Fibroblast of lung (primary cell): ENCODE results near the gene NUP160.

Experiments used
- CTCF ChIP-seq, 2 donors: IDR thresholded peaks in 1 of 2; conservative IDR thresholded peaks in 1 of 2; 1 replicate in 1 of 2; 2 replicates in 1 of 2; pipeline ENCODE4 v1.5.1; 2011 to 2012; ENCODE audit warnings: low read length in 2 of 2, control low read depth in 1 of 2, inconsistent platforms in 1 of 2, low read depth in 1 of 2, mild to moderate bottlenecking in 1 of 2
- EZH2 ChIP-seq: IDR thresholded peaks from 2 replicates; pipeline ENCODE4 v1.5.1; 2012; ENCODE audit warnings: low read length, control low read depth, mild to moderate bottlenecking; ENCODE audit errors: missing control alignments

- TF ChIP-seq CTCF (conservative IDR thresholded peaks at IDR 0.05 in 1 of 2, IDR thresholded peaks at IDR 0.05 in 1 of 2; ENCODE audit: low read depth in 1 of 2, low read length in 2 of 2) (no peak), EZH2 (no peak)
Observed at GRCh38 chr11:47870404-47870803, 22.3 kb upstream of the NUP160 start.
